NOMO-1 (cell line): ENCODE results near the gene ERI2.
A peak's percentile ranks its signal among the peaks of the same experiment; 100 is the strongest.

Experiments
- DNase-seq, 2 experiments: peaks; one replicate each; lab custom pipeline; 2025; ENCODE audit not compliant: unreplicated experiment in 2 of 2; lab: John Stamatoyannopoulos, UW

Gene ERI2

GRCh38 chr16:20806168-20807050 lies at the start of gene ERI2, which contains the start of gene REXO5:
Gene ERI2 (minus strand): TSS chr16:20806472. CDS start chr16:20806430, 42 bp downstream.
Gene REXO5 (plus strand): TSS chr16:20806527. CDS start chr16:20806954, 427 bp downstream.
- peak; percentile 85 to 89 for DNase-seq

GRCh38 chr16:20854963-20855362 lies 48.7 kb upstream of the ERI2 start:
- DNase-seq, result no peak

- no peak for DNase-seq
Observed at GRCh38 chr16:20853981-20854620, 47.8 kb upstream of the ERI2 start.

DNA sequence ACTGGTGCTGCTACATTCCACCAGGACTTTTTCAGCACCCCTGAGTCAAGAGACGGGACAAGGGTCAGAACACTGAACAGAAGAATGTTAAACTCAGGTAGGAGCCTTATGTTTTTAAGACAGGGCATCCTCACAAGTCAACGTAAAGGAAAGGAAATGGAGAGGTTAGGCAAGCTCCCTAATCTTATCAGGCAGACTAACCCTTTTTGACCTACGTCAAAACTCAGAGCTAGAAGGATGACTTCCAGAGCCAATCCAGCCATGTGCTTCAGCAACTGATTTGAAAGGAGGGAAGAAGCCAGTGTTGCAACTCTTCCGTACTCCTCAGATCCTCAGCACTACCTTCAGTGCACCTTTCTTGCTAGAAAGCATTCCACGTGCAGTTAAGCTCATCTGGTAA lies 46.9 kb upstream of the ERI2 start:
- DNase-seq, result no peak

- DNase-seq, result no peak
Observed at GRCh38 chr16:20851601-20852000, 45.3 kb upstream of the ERI2 start.

- no peak for DNase-seq
Observed at GRCh38 chr16:20850981-20851380, 44.7 kb upstream of the ERI2 start.

- peak in 1 of 2 experiments; percentile 75 for DNase-seq
Observed at GRCh38 chr16:20849589-20850390, 43.5 kb upstream of the ERI2 start.

DNA sequence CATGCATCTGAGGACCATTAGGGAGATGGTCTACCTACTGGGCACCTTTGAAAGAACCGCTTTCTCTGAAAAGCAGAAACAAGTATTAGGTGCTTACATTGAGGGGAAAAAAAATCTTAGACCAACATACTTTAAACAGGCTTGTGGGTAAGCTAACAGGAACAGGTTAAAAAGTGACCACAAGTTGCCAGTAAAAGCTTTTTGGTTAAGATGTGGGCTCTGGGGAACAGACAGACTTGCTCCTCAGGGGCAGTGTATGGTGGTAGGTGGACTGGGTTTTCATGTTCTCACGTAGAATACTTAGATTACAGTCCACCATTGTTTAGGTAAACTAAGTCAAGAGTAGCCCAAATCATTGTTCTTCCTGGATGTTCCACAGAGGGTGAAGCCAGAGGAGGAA lies 41.3 kb upstream of the ERI2 start:
- DNase-seq, result no peak

DNA sequence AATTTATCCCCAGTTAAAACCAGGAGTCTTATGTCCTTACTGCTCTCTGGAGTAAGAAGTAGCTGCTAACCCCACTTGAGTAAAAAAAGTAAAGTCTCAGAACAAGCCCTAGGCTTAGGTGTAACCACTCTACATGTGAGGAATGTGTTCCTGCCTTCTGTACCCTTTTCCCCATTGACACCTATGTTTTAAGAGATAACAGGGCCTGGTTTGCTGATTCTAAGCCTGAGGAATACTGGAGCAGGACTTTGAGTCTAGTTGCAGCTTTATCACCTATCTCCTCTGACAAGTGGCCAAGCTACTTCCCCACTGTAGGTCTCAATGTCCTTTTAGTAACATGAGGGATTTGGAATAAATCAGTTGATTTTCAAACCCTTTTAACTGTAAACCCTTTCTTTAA lies 40.3 kb upstream of the ERI2 start:
- DNase-seq, result no peak

DNA sequence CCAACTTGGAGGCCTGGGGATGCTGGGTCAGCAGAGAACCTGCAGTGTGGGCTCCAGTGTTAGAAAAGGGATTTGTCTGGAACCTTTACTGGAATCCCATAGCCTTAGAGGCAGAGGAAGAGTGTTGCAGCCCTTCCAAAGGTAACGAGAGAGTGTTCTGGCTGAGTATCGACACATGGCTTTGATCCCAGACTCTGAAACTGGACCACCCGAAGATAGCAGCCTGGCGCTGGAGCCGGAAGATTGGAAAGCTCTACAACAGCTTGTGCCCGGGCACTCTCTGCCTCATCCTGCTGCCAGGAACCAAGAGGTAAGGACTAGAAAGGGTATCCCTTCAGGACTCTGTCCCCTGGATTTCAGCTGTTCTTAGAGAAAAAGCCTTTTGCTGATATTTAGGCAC lies 39.8 kb upstream of the ERI2 start:
- DNase-seq, result no peak

DNA sequence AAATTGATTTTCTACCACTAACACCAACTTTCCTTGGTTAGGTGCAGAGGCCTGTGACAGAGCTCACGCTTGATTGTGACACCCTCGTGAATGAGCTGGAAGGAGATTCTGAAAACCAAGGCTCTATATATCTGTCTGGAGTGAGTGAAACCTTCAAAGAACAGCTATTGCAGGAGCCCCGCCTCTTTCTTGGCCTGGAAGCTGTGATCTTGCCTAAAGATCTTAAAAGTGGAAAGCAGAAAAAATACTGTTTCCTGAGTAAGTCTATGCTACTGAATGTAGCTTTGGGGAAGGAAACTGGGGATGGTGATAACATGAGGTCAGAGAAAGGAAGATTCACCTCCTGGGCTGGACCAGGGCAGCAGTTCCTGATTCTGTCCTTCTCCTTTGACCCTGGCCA lies 38.3 kb upstream of the ERI2 start:
- no peak for DNase-seq

DNA sequence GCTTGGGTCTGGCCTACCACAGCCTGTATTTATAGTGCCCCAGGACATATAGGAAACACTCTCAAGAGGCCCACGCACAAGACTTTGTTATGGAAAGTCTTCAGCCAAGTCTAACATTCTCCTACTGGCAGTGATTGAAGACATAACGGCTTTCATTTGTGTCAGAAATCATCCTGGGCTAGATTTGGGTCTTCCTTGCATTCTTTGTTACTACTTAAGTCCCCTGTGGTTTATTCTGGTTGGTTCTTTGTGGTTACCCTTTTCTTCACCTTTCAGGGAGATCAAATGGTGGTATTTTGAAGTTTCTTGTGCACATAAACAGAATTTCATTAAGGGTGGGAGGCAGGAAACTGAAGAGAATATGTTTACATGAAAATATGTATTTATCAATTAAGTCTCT lies 37.8 kb upstream of the ERI2 start:
- DNase-seq, result no peak

GRCh38 chr16:20839504-20839903 lies 33.2 kb upstream of the ERI2 start:
- DNase-seq, result no peak

GRCh38 chr16:20838240-20838639 lies 32.0 kb upstream of the ERI2 start:
- peak in 1 of 2 experiments; percentile 31 for DNase-seq

DNA sequence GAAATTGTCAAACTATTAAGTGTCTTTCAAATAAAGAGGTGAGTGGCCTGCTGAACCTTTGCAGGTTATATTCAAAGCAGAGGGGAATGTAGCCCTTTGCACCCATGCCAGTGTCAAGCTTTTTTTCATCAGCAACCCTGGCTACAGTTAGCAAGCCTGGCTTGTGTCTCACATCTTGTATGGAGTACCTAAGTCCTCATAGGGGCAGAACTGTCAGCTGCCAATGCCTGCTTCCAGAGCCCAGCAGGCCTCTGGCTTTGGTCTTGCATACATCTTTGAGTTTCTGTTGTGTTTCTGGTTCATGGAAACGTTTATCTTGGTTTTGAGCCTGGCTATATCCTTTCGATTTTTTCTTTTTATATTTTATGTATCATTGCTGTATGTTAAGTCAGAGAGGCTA lies 26.8 kb upstream of the ERI2 start:
- no peak for DNase-seq

DNA sequence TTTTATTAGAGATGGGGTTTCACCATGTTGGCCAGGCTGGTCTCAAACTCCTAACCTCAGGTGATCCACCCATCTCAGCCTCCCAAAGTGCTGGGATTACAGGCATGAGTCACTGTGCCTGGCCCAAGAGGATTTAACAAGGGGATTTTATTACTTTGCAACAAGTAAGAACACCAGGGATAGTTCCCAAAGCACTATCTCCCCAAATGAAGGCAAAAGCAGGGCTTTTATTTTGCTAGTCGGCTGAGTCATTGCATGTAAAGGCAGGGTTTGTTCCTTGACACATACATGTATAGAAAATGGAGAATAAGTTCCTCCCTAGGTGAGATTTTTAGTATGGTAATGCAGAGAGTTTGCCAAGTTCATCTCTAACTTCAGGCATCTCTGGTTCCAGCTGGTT lies 24.1 kb upstream of the ERI2 start:
- no peak for DNase-seq

DNA sequence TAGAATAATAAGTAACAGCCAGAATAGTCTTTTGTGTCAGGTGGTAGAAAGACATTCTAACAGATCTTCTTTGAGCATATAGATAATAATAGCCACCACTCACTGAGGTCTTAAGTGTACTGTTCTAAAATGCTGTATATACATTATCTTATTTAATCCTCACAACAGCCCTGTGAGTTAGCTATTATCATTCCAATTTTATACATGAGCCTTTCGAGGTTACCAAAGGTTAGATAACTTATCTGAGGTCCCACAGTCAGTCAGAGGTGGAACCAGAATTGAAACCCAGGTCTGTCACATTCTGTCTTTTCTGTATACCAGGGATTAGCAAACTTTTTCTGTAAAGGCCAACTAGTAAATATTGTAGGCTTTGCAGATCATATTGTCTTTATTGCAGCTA lies 23.3 kb upstream of the ERI2 start:
- no peak for DNase-seq

GRCh38 chr16:20826039-20826566 lies 19.8 kb upstream of the ERI2 start:
- no peak for DNase-seq

DNA sequence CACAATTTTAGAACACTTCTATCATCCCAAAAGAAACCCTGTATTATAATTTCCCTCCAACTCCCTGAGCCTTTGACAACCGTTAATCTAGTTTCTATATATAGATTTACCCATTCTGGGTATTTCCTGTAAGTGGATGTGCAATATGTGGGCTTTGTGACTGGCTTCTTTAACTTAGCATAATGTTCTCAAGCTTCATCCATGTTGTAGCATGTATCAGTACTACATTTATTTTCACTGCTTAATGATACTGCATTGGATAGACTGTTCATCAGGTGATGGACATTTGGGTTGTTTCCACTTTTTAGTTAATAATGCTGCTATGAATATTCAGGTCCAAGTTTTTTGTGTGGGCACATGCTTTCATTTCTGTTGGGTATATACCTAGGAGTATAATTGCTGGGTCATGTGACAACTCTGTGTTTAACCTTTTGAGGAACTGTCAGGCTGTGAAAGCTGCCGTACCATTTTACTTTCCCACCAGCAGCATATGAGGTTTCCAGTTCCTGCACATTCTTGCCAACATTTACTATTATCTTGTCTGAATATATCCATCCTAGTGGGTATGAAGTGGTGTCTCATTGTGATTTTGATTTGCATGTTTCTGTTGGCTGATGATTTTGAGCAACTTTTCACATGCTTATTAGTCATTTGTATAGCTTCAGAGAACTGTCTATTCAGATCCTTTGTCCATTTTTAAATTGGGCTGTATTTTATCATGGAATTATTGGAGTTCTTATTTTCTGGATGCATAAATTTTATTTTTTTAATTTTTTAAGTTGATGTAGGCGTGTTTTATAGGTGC lies 16.5 kb upstream of the ERI2 start:
- peak in 1 of 2 experiments; percentile 41 for DNase-seq

- DNase-seq, result no peak
Observed at GRCh38 chr16:20821682-20822081, 15.4 kb upstream of the ERI2 start.
